ENCODE data around the gene BCL2L12.

BCL2L12 gene

DNA sequence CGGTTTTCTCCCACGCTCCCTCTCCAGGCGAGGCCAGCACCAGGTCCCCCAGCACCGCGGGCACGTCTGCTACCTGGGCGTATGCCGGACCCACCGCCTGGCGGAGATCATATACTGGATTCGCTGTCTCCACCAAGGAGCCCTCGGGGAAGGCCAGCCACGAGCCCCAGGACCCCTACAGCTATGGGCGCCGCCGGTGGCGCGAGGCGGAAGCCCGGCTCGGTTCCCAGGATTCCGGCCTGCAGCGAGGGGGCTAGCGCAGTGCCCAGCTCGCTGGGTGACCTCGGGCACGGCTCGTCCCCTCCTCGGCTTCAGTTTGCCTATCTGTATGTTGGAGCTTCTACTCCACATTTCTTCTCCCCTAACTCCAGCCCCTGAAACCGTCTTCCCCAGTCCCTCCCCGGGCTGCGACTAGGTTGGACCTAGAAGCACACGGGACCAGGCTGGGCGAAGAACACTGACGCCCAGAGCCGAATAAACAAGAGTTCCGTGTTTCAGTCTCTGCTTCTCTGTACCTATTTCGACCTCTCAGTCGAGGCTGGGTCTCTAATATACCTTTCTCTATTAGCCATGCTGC, 24.4 kb downstream of the BCL2L12 start:
- Mint-ChIP-seq H3K4me1 (peaks cover 33 to 49% of the 10 kb centered on the region in 2 donors), H3K27ac (peak overlapping the region; percentile 37), H3K36me3 (peaks cover 35 to 50% of the 10 kb centered on the region in 2 donors), H3K27me3 (peaks cover 29 to 47% of the 10 kb centered on the region in 2 donors), H3K4me3 (peak overlapping the region; percentile 73 to 76), H3K9me3 (no peaks in the 10 kb centered on the region)
- DNase-seq, result no peak
- ATAC-seq (replicated peaks), result peak; percentile 25 to 26

DNA sequence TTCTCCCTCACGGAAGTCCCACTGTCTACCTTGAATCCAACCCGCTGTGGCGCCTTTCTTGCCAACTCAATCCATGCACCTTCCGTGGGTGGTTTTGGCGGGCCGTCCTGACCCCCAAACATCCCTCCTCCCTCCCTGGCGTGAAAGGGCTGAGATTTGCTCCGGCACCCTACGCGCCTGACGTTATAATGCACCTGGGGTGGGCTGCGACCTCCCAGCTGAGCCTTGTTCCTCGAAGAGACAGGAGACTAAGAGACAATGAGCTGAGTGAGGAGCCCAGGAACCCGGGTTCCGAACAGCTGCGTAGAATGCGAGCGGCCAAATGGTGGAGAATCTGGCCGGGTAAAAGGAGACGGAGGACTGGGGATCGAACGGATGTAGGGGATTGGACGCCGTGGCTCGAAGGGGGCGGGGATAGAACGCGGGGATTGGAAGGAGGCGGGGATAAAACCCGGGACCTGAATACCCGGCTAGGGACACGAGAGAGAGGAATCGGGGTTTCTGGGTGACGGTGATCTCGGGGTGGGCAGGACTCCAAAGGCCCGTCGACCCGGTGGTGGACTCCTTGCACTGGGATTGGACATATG, 25.0 kb downstream of the BCL2L12 start, which contains the start of gene CPT1C:
Gene CPT1C (plus strand): TSS at position 461 of the 587 bp plus-strand sequence. CDS start 1,137 bp downstream, outside the sequence.
- DNase-seq (no peak), ATAC-seq (replicated peaks) (peak; percentile 48 to 53)
- Mint-ChIP-seq H3K9me3 (no peaks in the 10 kb centered on the region), H3K4me1 (peaks cover 29 to 43% of the 10 kb centered on the region in 2 donors), H3K4me3 (peak within 1 kb of the TSS; percentile 73 to 76), H3K27ac (peak within 1 kb of the TSS; percentile 37), H3K36me3 (peaks cover 29 to 45% of the 10 kb centered on the region in 2 donors), H3K27me3 (peaks cover 29 to 47% of the 10 kb centered on the region in 2 donors)

- Mint-ChIP-seq H3K36me3 (peaks cover 27 to 39% of the 10 kb centered on the region in 2 donors), H3K4me3 (peak overlapping the region; percentile 73 to 76), H3K9me3 (no peaks in the 10 kb centered on the region), H3K27ac (peak overlapping the region; percentile 37), H3K4me1 (peaks cover 28 to 40% of the 10 kb centered on the region in 2 donors), H3K27me3 (peaks cover 29 to 47% of the 10 kb centered on the region in 2 donors)
- ATAC-seq (replicated peaks) (peak; percentile 34 to 48), DNase-seq (no peak)
Measured at GRCh38 chr19:49691243-49692146, 25.8 kb downstream of the BCL2L12 start.

DNA sequence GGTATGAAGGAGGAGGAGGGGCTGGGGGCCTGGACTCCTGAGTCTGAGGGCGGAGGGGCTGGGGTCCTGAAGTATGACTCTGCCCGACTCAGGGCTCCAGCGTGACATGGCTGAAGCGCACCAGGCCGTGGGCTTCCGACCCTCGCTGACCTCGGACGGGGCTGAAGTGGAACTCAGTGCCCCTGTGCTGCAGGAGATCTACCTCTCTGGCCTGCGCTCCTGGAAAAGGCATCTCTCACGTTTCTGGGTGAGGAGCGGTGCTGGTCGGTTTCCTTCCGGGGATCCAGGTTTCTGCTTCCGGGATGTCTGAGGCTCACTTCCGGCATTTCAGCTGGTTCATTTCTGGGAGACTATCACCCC, 26.4 kb downstream of the BCL2L12 start:
- Mint-ChIP-seq H3K27me3 (peaks cover 29 to 52% of the 10 kb centered on the region in 2 donors), H3K4me3 (no peak overlapping the region), H3K4me1 (peaks cover 25 to 36% of the 10 kb centered on the region in 2 donors), H3K27ac (peak overlapping the region; percentile 37), H3K9me3 (no peaks in the 10 kb centered on the region), H3K36me3 (peaks cover 24 to 35% of the 10 kb centered on the region in 2 donors)
- ATAC-seq (replicated peaks), result no peak
- no peak for DNase-seq

DNA sequence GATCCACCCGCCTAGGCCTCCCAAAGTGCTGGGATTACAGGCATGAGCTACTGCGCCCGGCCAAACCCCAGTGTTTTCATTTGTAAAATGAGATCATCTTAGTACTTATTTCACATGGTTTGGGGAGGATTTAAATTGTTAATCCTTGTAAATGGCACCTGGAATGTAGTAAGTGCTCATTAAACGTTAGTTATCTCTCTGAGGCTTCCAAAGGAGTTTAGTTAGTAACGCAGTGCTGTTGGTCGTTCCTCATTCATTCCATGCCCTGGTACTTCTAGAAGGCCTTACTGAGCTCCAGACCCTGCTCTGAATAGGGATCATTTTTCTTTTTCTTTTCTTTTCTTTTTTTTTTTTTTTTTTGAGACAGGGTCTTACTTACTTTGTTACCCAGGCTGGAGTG, 30.4 kb downstream of the BCL2L12 start:
- Mint-ChIP-seq H3K9me3 (no peaks in the 10 kb centered on the region), H3K27me3 (peaks cover 21 to 45% of the 10 kb centered on the region in 2 donors), H3K36me3 (no peaks in the 10 kb centered on the region), H3K4me3 (no peak overlapping the region), H3K4me1 (peaks cover 0 to 2% of the 10 kb centered on the region in 2 donors), H3K27ac (no peak overlapping the region)
- ATAC-seq (replicated peaks) (no peak), DNase-seq (no peak)

DNA sequence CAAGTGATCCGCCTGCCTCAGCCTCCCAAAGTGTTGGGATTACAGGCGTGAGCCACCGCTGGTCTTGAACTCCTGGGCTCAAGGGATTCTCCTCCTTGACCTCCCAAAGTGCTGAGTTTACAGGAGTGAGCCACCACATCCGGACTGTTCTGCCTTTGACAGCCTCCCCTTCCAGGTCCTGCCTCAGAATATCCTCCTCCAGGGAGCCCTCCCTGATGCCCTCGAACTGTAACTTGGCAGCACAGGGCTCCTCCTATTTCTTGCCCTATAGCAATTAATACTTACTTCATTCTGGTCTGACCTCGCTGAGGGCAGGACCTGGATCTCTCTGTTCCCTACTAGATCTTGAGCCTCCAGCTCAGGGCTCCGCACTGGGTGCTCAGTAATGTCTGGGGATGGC, 31.1 kb downstream of the BCL2L12 start:
- H3K27ac Mint-ChIP-seq, result no peak overlapping the region
- peaks cover 20 to 46% of the 10 kb centered on the region in 2 donors for H3K27me3 Mint-ChIP-seq
- no peak overlapping the region for H3K4me3 Mint-ChIP-seq
- ATAC-seq (replicated peaks) (no peak), DNase-seq (no peak)
- H3K9me3 Mint-ChIP-seq, result no peaks in the 10 kb centered on the region
- no peaks in the 10 kb centered on the region for H3K4me1 Mint-ChIP-seq
- no peaks in the 10 kb centered on the region for H3K36me3 Mint-ChIP-seq

GRCh38 chr19:49699364-49699763, 33.6 kb downstream of the BCL2L12 start:
- Mint-ChIP-seq H3K27me3 (peaks cover 11 to 24% of the 10 kb centered on the region in 2 donors), H3K27ac (no peak overlapping the region), H3K4me1 (no peaks in the 10 kb centered on the region), H3K9me3 (no peaks in the 10 kb centered on the region), H3K4me3 (no peak overlapping the region), H3K36me3 (no peaks in the 10 kb centered on the region)
- DNase-seq (no peak), ATAC-seq (replicated peaks) (no peak)

- Mint-ChIP-seq H3K27me3 (peaks cover 11 to 20% of the 10 kb centered on the region in 2 donors), H3K9me3 (no peaks in the 10 kb centered on the region), H3K4me3 (no peak overlapping the region), H3K27ac (no peak overlapping the region), H3K4me1 (no peaks in the 10 kb centered on the region), H3K36me3 (no peaks in the 10 kb centered on the region)
- DNase-seq (no peak), ATAC-seq (replicated peaks) (peak in 1 of 2 donors; percentile 31)
Measured at GRCh38 chr19:49700563-49700962, 34.8 kb downstream of the BCL2L12 start.

- Mint-ChIP-seq H3K27me3 (peaks cover 11 to 20% of the 10 kb centered on the region in 2 donors), H3K9me3 (no peaks in the 10 kb centered on the region), H3K4me3 (no peak overlapping the region), H3K36me3 (no peaks in the 10 kb centered on the region), H3K4me1 (no peaks in the 10 kb centered on the region), H3K27ac (no peak overlapping the region)
- no peak for DNase-seq
- no peak for ATAC-seq (replicated peaks)
Measured at GRCh38 chr19:49701271-49701786, 35.6 kb downstream of the BCL2L12 start.

GRCh38 chr19:49704888-49705642, 39.3 kb downstream of the BCL2L12 start:
- Mint-ChIP-seq H3K4me3 (no peak overlapping the region), H3K4me1 (no peaks in the 10 kb centered on the region), H3K27me3 (peaks cover 20 to 29% of the 10 kb centered on the region in 2 donors), H3K9me3 (peaks cover 4% of the 10 kb centered on the region in 2 donors), H3K27ac (no peak overlapping the region), H3K36me3 (no peaks in the 10 kb centered on the region)
- no peak for DNase-seq
- no peak for ATAC-seq (replicated peaks)

GRCh38 chr19:49705919-49706318, 40.2 kb downstream of the BCL2L12 start:
- ATAC-seq (replicated peaks), result no peak
- no peak overlapping the region for H3K4me3 Mint-ChIP-seq
- no peak overlapping the region for H3K27ac Mint-ChIP-seq
- no peak for DNase-seq
- peaks cover 16 to 33% of the 10 kb centered on the region in 2 donors for H3K27me3 Mint-ChIP-seq
- H3K36me3 Mint-ChIP-seq, result no peaks in the 10 kb centered on the region
- no peaks in the 10 kb centered on the region for H3K4me1 Mint-ChIP-seq
- peaks cover 4% of the 10 kb centered on the region in 2 donors for H3K9me3 Mint-ChIP-seq

DNA sequence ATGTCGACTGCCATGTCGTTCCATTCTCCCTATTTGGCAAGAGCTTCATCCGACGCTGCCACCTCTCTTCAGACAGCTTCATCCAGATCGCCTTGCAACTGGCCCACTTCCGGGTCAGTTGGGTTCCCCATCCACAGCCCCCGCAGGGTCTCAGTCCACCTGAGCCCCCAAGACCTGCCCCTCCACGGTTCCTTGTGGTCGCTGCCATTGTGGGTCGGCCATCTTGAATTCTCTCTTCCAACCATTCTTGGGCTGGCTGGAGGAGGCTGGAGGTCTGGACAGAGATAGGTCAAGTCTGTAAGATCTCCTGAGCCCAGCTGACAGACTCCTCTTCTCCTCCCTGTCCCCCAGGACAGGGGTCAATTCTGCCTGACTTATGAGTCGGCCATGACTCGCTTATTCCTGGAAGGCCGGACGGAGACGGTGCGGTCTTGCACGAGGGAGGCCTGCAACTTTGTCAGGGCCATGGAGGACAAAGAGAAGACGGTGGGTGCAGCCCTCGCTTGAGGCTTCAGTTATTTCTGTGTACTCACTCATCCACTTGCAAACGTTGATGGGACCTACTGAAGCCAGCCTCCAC, 44.7 kb downstream of the BCL2L12 start:
- no peaks in the 10 kb centered on the region for H3K36me3 Mint-ChIP-seq
- no peak for ATAC-seq (replicated peaks)
- peaks cover 4% of the 10 kb centered on the region in 2 donors for H3K9me3 Mint-ChIP-seq
- H3K4me1 Mint-ChIP-seq, result no peaks in the 10 kb centered on the region
- peaks cover 17 to 42% of the 10 kb centered on the region in 2 donors for H3K27me3 Mint-ChIP-seq
- no peak overlapping the region for H3K4me3 Mint-ChIP-seq
- DNase-seq, result no peak
- no peak overlapping the region for H3K27ac Mint-ChIP-seq

GRCh38 chr19:49712397-49712859, 46.7 kb downstream of the BCL2L12 start:
- H3K36me3 Mint-ChIP-seq, result no peaks in the 10 kb centered on the region
- DNase-seq (no peak), ATAC-seq (replicated peaks) (no peak)
- peaks cover 4% of the 10 kb centered on the region in 2 donors for H3K9me3 Mint-ChIP-seq
- H3K4me1 Mint-ChIP-seq, result peaks cover under 1 to 5% of the 10 kb centered on the region in 2 donors
- H3K27ac Mint-ChIP-seq, result no peak overlapping the region
- no peak overlapping the region for H3K4me3 Mint-ChIP-seq
- H3K27me3 Mint-ChIP-seq, result peaks cover 17 to 37% of the 10 kb centered on the region in 2 donors

Measured in stimulated activated naive B cell treated with anti-CD40 and anti-IgM and Interleukin-4, amounts not matched to agents 10 μg/mL and 1 μg/mL and 100 μg/mL, for 72 hours (primary cell).